GM19193 (cell line): ENCODE data around the gene SV2C.

ENCODE experiments used
- POLR2A ChIP-seq: IDR thresholded peaks from 4 replicates; pipeline ENCODE4 v1.6.1; 2011; ENCODE audit not compliant: insufficient read depth, insufficient read length; ENCODE audit errors: extremely low read depth

Gene SV2C

DNA sequence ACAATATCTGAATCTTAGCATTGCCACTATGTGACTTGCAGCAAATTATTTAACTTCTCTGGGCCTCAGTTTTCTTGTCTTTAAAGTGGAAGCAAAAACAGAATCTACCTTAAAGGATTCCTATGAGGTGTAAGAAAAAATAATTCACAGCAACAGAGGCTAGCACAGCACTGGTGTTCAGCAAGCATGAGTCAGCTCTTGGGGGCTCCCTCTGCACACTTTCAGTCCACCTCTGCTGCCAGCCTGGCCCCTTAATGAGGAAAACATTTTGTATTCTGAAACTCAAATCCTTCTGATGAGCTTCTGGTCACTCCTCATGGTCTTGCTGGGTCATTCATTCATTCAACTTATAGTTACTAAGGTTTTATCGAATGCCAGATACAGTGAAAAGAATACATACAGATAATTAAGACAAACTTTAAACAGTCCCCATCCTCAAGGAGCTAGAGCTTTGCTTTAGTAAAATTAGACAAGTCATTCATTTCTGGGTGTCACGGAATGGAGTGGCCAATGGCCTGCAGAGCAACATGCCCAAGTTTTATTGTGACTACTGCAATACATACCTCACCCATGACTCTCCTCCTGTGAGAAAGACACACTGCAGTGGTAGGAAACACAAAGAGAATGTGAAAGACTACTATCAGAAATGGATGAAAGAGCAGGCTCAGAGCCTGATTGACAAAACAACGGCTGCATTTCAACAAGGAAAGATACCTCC lies 293.1 kb downstream of the SV2C start:
- no peak for TF ChIP-seq POLR2A

DNA sequence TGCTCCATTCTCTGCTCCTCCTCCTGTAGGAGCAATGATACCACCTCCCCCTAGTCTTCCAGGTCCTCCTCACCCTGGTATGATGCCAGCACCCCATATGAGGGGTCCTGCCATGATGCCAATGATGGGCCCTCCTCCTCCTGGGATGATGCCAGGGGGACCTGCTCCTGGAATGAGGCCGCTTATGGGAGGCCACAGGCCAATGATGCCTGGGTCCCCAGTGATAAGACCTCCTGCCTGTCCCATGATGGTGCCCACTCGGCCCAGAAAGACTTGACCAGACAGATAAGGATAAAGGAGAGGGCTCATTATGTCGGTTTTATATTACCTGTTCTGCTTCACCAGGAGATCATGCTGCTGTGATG lies 293.7 kb downstream of the SV2C start:
- TF ChIP-seq POLR2A = no peak

DNA sequence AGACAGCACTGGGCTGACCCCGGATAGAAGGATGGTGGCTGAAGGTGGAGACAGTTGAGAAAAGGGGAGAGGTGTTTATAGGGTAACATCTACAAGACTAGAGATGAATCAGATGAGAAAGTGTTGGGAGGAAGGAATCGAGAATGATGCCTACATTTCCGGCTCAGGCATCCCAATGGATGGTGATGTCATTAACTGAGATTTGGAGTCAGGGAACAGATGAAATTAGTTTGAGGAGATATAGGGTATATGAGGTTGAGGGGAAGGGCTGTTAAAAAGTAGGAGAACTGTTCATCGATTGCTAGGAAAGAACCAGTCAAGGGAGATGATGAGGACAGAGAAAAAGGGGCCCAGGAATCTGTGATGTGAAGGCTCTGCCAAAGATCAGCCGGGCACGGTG lies 295.2 kb downstream of the SV2C start:
- no peak for TF ChIP-seq POLR2A

DNA sequence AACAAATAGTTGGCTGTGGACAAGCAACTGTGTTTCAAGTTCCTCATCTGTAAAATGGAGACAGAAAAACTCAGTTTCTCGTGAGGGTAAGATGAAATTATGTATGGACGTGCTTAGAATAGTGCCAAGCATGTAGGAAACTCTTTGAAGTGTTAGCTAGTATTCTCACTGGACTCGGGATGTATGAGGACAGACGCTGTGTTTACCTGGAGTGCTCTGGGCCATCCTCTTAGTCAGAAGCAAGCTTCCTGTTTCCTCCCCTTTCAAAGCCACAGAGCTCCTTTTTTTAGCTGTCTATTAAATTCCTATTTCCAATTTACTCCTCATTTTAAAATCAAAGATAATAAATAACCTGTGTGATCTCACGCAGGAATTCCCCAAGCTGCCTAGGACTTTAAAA lies 296.1 kb downstream of the SV2C start:
- TF ChIP-seq POLR2A = no peak

DNA sequence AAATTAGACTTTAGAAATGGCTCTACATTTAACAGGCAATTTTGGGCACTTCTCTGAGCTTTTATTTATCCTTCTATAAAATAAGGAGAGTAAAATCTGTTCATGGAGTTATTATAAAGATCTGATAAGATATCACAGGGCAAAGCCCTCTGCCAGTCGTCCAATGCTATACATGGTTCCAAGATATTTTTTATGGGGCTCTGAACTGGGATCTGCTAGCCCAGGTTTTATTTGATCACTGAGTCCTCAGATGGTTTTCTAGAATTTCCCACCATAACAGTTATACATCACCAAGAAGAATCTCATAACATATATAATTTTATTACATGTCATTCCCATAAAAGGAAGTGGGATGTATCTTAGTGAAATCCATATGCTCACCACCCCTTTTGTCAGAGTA lies 296.7 kb downstream of the SV2C start:
- TF ChIP-seq POLR2A = no peak

DNA sequence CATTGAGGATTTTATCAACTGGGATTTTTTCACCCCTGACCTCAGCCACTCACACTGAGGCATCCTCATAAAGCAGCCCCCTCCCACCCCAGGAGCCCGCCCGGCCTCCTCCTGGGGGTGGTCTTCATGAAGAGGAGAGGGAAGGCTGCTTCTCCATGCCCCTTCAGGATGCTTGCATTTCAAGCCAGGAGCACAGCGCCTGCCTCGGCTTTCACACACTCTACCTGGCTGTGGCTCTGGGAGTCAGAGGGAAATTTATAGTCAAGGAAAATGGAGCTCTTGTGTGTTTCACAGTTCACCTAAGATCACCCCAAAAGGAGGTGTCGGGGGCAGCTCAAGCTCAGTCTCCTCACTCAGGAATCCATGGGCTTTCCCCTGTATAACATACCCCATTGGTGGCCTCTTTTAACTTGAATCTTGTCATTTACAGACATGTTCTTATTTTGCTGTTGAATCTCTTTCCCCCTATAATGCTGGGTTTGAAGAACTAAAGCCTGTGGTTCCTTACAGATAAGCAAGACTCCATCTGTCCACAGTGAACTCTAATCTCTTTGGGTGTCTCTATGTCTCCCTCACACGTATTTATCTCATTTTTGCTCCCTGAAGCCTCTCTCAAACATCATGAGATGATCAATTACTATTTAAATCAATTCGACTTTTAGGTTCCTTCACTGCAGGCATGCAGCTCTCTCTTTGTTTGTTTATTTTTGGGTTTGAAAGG lies 297.3 kb downstream of the SV2C start:
- TF ChIP-seq POLR2A = no peak

DNA sequence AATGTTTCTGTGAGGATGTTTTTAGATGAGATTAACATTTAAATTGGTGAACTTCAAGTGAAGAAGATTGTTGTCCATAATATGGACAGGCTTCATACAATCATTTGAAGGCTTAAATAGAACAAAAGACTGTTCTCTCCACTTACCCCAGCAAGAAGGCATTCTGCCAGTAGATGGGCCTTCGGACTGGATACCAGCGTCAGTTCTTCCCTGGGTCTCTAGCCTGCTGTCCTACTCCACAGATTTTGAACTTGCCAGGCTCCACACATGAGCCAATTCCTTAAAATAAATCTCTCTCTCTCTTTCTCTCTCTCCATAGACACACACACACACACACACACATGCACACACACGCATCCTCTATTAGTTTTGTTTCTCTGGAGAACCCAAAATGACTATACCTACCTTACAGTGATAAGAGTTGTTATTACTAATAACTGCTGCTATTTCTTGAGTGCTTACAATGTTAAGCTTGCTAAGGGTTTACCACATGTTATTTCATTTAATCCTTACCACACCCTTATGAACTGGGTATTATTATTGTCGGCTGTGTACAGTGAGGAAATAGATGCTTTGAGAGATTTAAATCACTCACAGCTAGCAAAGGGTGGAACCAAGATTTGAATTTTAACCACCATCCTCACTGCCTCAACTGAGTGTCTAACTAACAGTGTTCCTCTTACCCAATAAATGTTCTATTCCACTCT lies 300.1 kb downstream of the SV2C start:
- TF ChIP-seq POLR2A = no peak

DNA sequence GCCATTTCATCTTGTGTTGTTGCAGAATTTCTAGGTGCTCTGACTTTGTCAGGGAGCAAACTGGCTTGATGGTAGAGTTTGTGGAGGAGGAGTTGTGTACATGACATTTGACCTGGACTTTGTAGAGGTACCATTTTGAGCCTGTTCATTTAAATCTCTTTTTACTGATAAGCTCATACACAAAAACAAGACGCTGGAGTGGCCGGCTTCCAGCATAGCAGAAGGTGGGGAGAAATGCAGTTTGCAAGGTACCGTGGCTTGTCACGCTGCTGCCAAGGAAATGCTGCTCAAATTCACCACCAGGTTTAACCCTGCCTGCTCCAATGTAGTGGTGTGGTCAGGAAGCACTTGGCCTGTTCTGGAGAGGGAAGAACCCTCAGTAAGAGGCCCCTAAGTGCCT lies 301.0 kb downstream of the SV2C start:
- TF ChIP-seq POLR2A = no peak

DNA sequence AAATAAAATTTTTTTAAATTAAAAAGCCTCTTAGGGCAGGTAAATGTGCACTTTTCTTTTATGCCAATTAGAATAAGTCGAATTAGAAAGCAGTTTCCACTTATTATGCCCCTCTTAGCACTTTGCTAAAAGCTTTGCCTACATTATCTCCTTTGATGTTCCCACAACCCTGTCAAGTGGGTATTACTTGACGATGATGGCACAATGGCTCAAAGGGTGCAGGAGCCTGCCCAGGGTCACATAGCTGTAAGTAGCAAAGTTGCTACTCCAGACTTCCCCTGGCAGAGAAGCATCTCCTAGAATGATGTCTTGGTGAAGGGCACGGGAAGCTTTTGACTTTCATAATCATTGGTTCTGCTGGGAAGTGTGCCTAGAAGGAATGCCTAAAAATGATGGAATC lies 301.5 kb downstream of the SV2C start:
- TF ChIP-seq POLR2A = no peak

DNA sequence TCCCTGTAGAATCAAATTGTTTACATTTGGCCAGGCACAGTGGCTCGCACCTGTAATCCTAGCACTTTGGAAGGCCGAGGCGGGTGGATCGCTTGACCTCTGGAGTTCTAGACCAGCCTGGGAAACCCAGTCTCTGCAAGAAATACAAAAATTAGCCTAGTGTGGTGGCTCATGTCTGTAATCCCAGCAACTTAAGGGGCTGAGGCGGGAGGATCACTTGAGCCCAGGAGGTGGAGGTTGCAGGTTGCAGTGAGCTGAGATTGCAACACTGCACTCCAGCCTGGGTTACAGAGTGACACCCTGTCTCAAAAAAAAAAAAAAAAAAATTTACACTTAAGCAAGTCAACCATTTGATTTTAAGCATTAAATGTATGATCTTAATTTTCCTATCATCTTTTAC lies 302.4 kb downstream of the SV2C start:
- TF ChIP-seq POLR2A = no peak

DNA sequence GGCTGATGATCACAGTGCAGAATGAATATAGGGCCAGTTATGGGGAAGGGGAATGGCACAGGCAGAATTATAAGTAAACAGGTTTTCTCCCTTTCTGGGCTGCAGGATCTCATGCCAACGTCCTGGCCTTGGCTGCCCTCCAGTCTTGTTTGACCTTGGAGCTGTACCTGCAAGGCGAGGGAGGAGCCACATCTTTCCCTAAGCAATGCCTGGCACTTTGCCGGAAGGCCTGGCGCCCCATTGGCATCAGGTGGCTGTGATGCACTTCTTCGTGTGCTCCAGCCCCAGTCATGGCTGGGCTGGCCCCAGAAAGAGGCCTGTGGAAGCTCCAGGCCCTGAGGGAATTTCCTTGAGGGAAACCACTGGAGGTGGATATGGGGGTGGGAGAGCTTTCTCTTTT lies 303.2 kb downstream of the SV2C start:
- no peak for TF ChIP-seq POLR2A

DNA sequence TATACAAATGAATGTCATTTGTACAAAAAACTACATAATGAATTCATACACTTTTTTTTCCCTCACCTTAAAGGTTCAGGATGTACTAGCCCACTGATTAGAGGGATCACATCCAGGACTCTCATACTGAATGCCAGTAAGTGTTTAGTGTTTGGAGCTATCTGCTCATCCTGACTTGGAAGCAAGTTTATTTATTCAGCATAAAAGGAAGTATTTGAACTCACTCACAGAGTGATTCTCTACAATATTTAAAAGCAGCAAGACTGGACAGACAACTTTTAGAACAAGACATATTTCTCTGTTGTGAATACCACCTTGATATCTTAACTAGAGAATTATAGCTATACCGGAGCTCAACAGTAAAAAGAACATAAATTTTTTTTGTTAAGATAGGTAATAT lies 305.1 kb downstream of the SV2C start:
- no peak for TF ChIP-seq POLR2A

DNA sequence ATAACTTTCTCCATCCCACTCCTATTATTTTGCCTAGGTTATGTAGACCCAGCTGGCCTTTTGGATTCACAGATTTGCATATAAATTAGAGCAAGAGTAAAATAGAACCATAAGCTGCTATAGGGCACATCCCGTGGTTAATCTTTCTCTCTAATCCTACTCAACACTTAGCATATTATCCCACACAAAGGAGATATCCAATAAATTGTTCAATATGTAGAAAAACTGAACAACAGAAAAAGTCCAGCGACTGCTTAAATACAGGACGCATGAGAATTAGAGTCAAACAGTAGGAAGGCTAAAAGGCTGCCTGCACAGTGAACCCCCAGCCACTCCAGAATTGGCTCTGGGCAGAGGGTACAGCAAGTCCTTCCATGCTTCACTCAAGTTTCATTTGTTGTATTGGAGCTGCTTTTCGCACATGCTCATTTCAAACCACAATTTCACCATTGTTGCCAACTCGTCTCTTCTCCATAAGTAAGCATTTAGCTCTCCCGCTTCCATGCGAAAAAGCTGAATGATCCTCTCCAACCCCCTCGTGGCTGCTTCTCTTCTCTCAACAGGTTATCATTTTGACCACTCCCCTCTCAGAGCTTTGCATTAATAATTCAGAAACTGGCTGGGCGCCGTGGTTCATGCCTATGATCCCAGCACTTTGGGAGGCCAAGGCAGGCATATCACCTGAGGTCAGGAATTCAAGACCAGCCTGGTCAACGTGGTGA lies 305.8 kb downstream of the SV2C start:
- TF ChIP-seq POLR2A = no peak

DNA sequence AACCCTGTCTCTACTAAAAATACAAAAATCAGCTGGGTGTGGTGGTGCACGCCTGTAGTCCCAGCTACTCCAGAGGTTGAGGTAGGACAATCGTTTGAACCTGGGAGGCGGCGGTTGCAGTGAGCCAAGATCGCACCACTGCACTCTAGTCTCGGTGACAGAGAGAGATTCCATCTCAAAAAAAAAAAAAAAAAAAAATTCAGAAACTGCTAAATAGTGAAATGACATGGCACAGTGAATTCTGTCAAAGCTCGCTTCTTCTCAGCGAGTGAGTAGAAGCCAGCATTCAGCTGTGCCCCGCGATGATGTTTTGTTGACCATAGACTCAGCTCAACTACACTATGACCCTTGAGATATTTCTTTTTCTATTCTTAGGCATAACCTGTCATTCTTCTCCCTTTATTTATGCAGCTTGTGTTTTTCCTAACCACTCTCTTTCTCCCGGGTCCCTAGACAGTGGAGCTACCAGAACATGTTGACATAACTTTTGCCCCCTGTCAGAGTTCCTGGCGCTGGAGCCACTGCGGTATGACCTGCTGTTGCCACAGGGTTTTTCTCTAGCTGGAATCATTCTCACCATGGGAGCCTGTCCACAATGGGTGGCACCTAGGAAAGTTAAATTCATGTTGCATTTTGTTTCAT lies 306.5 kb downstream of the SV2C start:
- no peak for TF ChIP-seq POLR2A

DNA sequence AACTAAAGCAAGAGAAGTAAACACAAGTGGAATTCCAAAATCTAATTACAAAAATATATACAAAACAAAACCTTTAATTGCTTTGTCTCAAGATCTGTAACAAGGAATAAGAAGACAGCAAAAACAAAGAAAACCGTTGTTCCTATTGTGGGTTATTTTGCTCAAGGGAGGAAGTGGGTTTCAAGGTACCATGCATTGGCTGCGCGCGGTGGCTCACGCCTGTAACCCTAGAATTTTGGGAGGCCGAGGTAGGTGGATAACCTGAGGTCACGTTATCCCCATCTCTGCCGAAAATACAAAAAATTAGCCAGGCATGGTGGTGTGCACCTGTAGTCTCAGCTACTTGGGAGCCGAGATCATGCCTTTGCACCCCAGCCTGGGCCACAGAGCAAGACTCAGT lies 307.8 kb downstream of the SV2C start:
- TF ChIP-seq POLR2A = no peak
